A549 treated with DMSO at 1 μM for 4 hours (cell line): ENCODE data around the gene NLGN1. TPM values are rescaled to one million over a fixed set of nuclear protein-coding genes. Genes with fewer than 3 reads are reported as not detected.

ENCODE experiments used
- total RNA-seq: library from RNA; stranded (reverse); fragments of 200-300 nt; extraction: Qiagen RNA extraction; gene quantifications from 5 replicates; pipeline ENCODE4 v1.2.3, GENCODE V29; 2022; ENCODE audit warnings: low read depth

NLGN1 gene
- not detected in 5 replicates for total RNA-seq

GRCh38 chr3:173397161-173398110 is at the start of gene NLGN1:
NLGN1 (plus strand) TSS chr3:173397744.

